GM19239 (cell line): ENCODE measurements around the gene OR2A25.

ENCODE experiments used
- DNase-seq: peaks from one replicate; pipeline ENCODE4 v3.0.0; 2011; ENCODE audit warnings: low spot score; ENCODE audit not compliant: insufficient read length
- FAIRE-seq: peaks from 2 replicates; lab custom pipeline; 2011; peaks lifted over from hg19 to GRCh38; lab: Jason Lieb, UNC

OR2A25 gene

GRCh38 chr7:144063710-144064109, 5.9 kb upstream of the OR2A25 start:
- DNase-seq (no peak), FAIRE-seq (no peak)

- DNase-seq (no peak), FAIRE-seq (no peak)
Observed at GRCh38 chr7:144069953-144070352, 342 bp downstream of the OR2A25 start.

- DNase-seq (no peak), FAIRE-seq (no peak)
Observed at GRCh38 chr7:144074374-144074773, 4.8 kb downstream of the OR2A25 start.

GRCh38 chr7:144085978-144086377, 16.4 kb downstream of the OR2A25 start, which contains the start of gene OR2A12:
OR2A12 (plus strand) TSS chr7:144086278; CDS start chr7:144095108, 8,830 bp downstream.
- no peak for FAIRE-seq
- DNase-seq = no peak

GRCh38 chr7:144086730-144087129, 17.1 kb downstream of the OR2A25 start:
- FAIRE-seq (no peak), DNase-seq (no peak)

GRCh38 chr7:144087230-144087629, 17.6 kb downstream of the OR2A25 start:
- FAIRE-seq (no peak), DNase-seq (no peak)

GRCh38 chr7:144090667-144091066, 21.1 kb downstream of the OR2A25 start:
- no peak for FAIRE-seq
- DNase-seq = no peak

- DNase-seq (no peak), FAIRE-seq (no peak)
Observed at GRCh38 chr7:144098776-144099175, 29.2 kb downstream of the OR2A25 start.

GRCh38 chr7:144100607-144101006, 31.0 kb downstream of the OR2A25 start:
- DNase-seq (no peak), FAIRE-seq (no peak)

GRCh38 chr7:144102041-144102440, 32.4 kb downstream of the OR2A25 start:
- FAIRE-seq = no peak

GRCh38 chr7:144105211-144105610, 35.6 kb downstream of the OR2A25 start:
- no peak for DNase-seq
- FAIRE-seq = no peak

More at GRCh38 chr7:144102041-144102440, 32.4 kb downstream of the OR2A25 start:
- DNase-seq = no peak

GRCh38 chr7:144109283-144109682, 39.7 kb downstream of the OR2A25 start, which contains the start of gene OR2A2:
OR2A2 (plus strand) TSS chr7:144109583; CDS start chr7:144109583, 0 bp downstream.
- FAIRE-seq (no peak), DNase-seq (no peak)

- FAIRE-seq (no peak), DNase-seq (no peak)
Observed at GRCh38 chr7:144110272-144110671, 40.7 kb downstream of the OR2A25 start.

- DNase-seq = no peak
- no peak for FAIRE-seq
Observed at GRCh38 chr7:144113651-144114050, 44.0 kb downstream of the OR2A25 start.

GRCh38 chr7:144118341-144118740, 48.7 kb downstream of the OR2A25 start:
- DNase-seq = no peak
- FAIRE-seq = no peak

GRCh38 chr7:144122876-144123275, 53.3 kb downstream of the OR2A25 start, which contains the start of gene OR2A14:
OR2A14 (plus strand) TSS chr7:144123176; CDS start chr7:144129113, 5,937 bp downstream.
- DNase-seq = no peak
- no peak for FAIRE-seq
